Adipocyte (in vitro differentiated cells): ENCODE results near the gene SERAC1.
"Not testable (repeated sequence)": the region's sequence is repeated elsewhere in the genome, so short reads cannot be mapped to it uniquely, and the experiment has no call there.

Source experiments
- DNase-seq: peaks from one replicate; pipeline ENCODE4 v3.0.0-alpha.2; 2015; ENCODE audit warnings: low read depth
- H3K27me3 ChIP-seq: replicated peaks from 2 replicates; pipeline ENCODE4 v1.7.0; 2013; ENCODE audit warnings: mild to moderate bottlenecking, low read length, moderate library complexity; ENCODE audit not compliant: control insufficient read depth, insufficient read depth
- H3K36me3 ChIP-seq: 2 replicates; pipeline ENCODE4 v1.7.0; 2013; ENCODE audit warnings: low read length, mild to moderate bottlenecking, moderate library complexity; ENCODE audit not compliant: control insufficient read depth, insufficient read depth, severe bottlenecking
- H3K4me1 ChIP-seq: 2 replicates; pipeline ENCODE4 v1.7.0; 2013; ENCODE audit warnings: mild to moderate bottlenecking, low read length, moderate library complexity; ENCODE audit not compliant: control insufficient read depth, insufficient read depth
- H3K4me3 ChIP-seq: 2 replicates; pipeline ENCODE4 v1.7.0; 2013; ENCODE audit warnings: mild to moderate bottlenecking, low read length, moderate library complexity
- H3K9ac ChIP-seq: 2 replicates; pipeline ENCODE4 v1.7.0; 2013; ENCODE audit warnings: mild to moderate bottlenecking, low read length, moderate library complexity
- H3K9me3 ChIP-seq: 2 replicates; pipeline ENCODE4 v1.7.0; 2013; ENCODE audit warnings: mild to moderate bottlenecking, low read length, moderate library complexity; ENCODE audit not compliant: control insufficient read depth

Gene SERAC1

GRCh38 chr6:158172001-158172400, 3.9 kb upstream of the SERAC1 start:
- Histone ChIP-seq H3K4me1 (peaks cover 39% of the 10 kb centered on the region), H3K9ac (no peak overlapping the region), H3K9me3 (no peaks in the 10 kb centered on the region), H3K4me3 (no peak overlapping the region), H3K36me3 (no peaks in the 10 kb centered on the region), H3K27me3 (no peaks in the 10 kb centered on the region)
- no peak for DNase-seq

GRCh38 chr6:158170656-158171081, 2.6 kb upstream of the SERAC1 start:
- DNase-seq: peak; percentile 83
- Histone ChIP-seq H3K9ac (peak overlapping the region; percentile 35), H3K27me3 (no peaks in the 10 kb centered on the region), H3K36me3 (no peaks in the 10 kb centered on the region), H3K4me3 (peak overlapping the region; percentile 23), H3K9me3 (no peaks in the 10 kb centered on the region), H3K4me1 (peaks cover 43% of the 10 kb centered on the region)

- H3K36me3 ChIP-seq, DNase-seq, H3K27me3 ChIP-seq, H3K9me3 ChIP-seq: not testable (repeated sequence)
- peak overlapping the region; percentile 9 for H3K4me3 ChIP-seq
- peak overlapping the region; percentile 35 for H3K9ac ChIP-seq
- peaks cover 36% of the 10 kb centered on the region for H3K4me1 ChIP-seq
These were observed 1.6 kb upstream of the SERAC1 start for GRCh38 chr6:158169634-158170033.

- no peak overlapping the region for H3K9ac ChIP-seq
- H3K9me3 ChIP-seq: no peaks in the 10 kb centered on the region
- DNase-seq: no peak
- H3K4me3 ChIP-seq: no peak overlapping the region
- H3K27me3 ChIP-seq: no peaks in the 10 kb centered on the region
- H3K36me3 ChIP-seq: no peaks in the 10 kb centered on the region
- peaks cover 19% of the 10 kb centered on the region for H3K4me1 ChIP-seq
These were observed 2.1 kb downstream of the SERAC1 start for GRCh38 chr6:158165919-158166416.

- Histone ChIP-seq H3K36me3 (no peaks in the 10 kb centered on the region), H3K9ac (no peak overlapping the region), H3K4me1 (peaks cover 13% of the 10 kb centered on the region), H3K4me3 (no peak overlapping the region), H3K27me3 (no peaks in the 10 kb centered on the region), H3K9me3 (no peaks in the 10 kb centered on the region)
- no peak for DNase-seq
These were observed 3.4 kb downstream of the SERAC1 start for GRCh38 chr6:158164579-158165170.

GRCh38 chr6:158161566-158162254, 6.4 kb downstream of the SERAC1 start:
- H3K36me3 ChIP-seq: no peaks in the 10 kb centered on the region

GRCh38 chr6:158160932-158161539, 7.0 kb downstream of the SERAC1 start:
- Histone ChIP-seq H3K27me3 (no peaks in the 10 kb centered on the region), H3K9ac (no peak overlapping the region), H3K4me3 (no peak overlapping the region), H3K4me1 (peaks cover 16% of the 10 kb centered on the region), H3K36me3 (peaks cover 3% of the 10 kb centered on the region), H3K9me3 (no peaks in the 10 kb centered on the region)
- DNase-seq: peak; percentile 70

More at GRCh38 chr6:158161566-158162254, 6.4 kb downstream of the SERAC1 start:
- no peaks in the 10 kb centered on the region for H3K27me3 ChIP-seq
- no peak overlapping the region for H3K4me3 ChIP-seq
- DNase-seq: no peak
- peaks cover 16% of the 10 kb centered on the region for H3K4me1 ChIP-seq
- H3K9me3 ChIP-seq: no peaks in the 10 kb centered on the region
- no peak overlapping the region for H3K9ac ChIP-seq

- Histone ChIP-seq H3K27me3 (no peaks in the 10 kb centered on the region), H3K4me1 (peaks cover 22% of the 10 kb centered on the region), H3K9ac (no peak overlapping the region), H3K36me3 (peaks cover 11% of the 10 kb centered on the region), H3K4me3 (no peak overlapping the region), H3K9me3 (no peaks in the 10 kb centered on the region)
- no peak for DNase-seq
These were observed 9.3 kb downstream of the SERAC1 start for GRCh38 chr6:158158748-158159147.

GRCh38 chr6:158158123-158158522, 9.9 kb downstream of the SERAC1 start:
- DNase-seq: no peak
- Histone ChIP-seq H3K9me3 (no peaks in the 10 kb centered on the region), H3K4me1 (peaks cover 22% of the 10 kb centered on the region), H3K4me3 (no peak overlapping the region), H3K27me3 (no peaks in the 10 kb centered on the region), H3K9ac (no peak overlapping the region), H3K36me3 (peaks cover 11% of the 10 kb centered on the region)

GRCh38 chr6:158157064-158157764, 10.8 kb downstream of the SERAC1 start:
- Histone ChIP-seq H3K9me3 (no peaks in the 10 kb centered on the region), H3K4me1 (peaks cover 22% of the 10 kb centered on the region), H3K27me3 (no peaks in the 10 kb centered on the region), H3K4me3 (no peak overlapping the region), H3K36me3 (peaks cover 11% of the 10 kb centered on the region), H3K9ac (no peak overlapping the region)
- DNase-seq: no peak

- no peak overlapping the region for H3K9ac ChIP-seq
- H3K4me1 ChIP-seq: peaks cover 15% of the 10 kb centered on the region
- no peaks in the 10 kb centered on the region for H3K9me3 ChIP-seq
- H3K27me3 ChIP-seq: no peaks in the 10 kb centered on the region
- peaks cover 17% of the 10 kb centered on the region for H3K36me3 ChIP-seq
- no peak overlapping the region for H3K4me3 ChIP-seq
- DNase-seq: no peak
These were observed 13.2 kb downstream of the SERAC1 start for GRCh38 chr6:158154816-158155215.
